HepG2 (cell line): ENCODE measurements around the gene MARCHF6. TPM values are rescaled to one million over a fixed set of nuclear protein-coding genes. Genes with fewer than 3 reads are reported as not detected.

Experiments used
- HNRNPUL1 ChIP-seq: fragments of 200-400 bp; formaldehyde crosslinking; IDR thresholded peaks from 2 replicates; pipeline ENCODE4 v1.6.1; 2017; ENCODE audit warnings: low read depth, mild to moderate bottlenecking, low read length, moderate library complexity
- HOMEZ ChIP-seq: IDR thresholded peaks from 2 replicates; pipeline ENCODE4 v1.6.1; 2016; ENCODE audit warnings: low read depth
- NCOR1 ChIP-seq: fragments of 200-600 bp; sonication (generic); IDR thresholded peaks from 2 replicates; pipeline ENCODE4 v1.7.0; 2017; ENCODE audit warnings: antibody characterized with exemption, low read length, borderline replicate concordance
- SIX4 ChIP-seq: sonication (generic); formaldehyde crosslinking; IDR thresholded peaks from 2 replicates; pipeline ENCODE4 v1.4.0; 2020; ENCODE audit warnings: missing genetic modification reagents
- ZNF556 ChIP-seq: sonication (generic); formaldehyde crosslinking; IDR thresholded peaks from 2 replicates; pipeline ENCODE4 v1.4.0; 2020; ENCODE audit warnings: mild to moderate bottlenecking, missing genetic modification reagents, borderline replicate concordance
- polyA plus RNA-seq, 8 experiments: library from polyadenylated mRNA; depleted of rRNA in 3 of 8; stranded (reverse) in 7 of 8; unstranded in 1 of 8; fragments of >200 nt; fragmentation: Illumina TruSeq in 4 of 8; extraction: Trizol in 4 of 8; gene quantifications; 2 replicates each; pipeline versions ENCODE4 v1.2.1 to v1.2.3, GENCODE V29; 2011 to 2016; ENCODE audit warnings: low read depth in 4 of 8, missing spikeins in 1 of 8, mixed read lengths in 1 of 8; ENCODE audit not compliant: insufficient read depth in 1 of 8
- total RNA-seq, 5 experiments: library from RNA; depleted of rRNA; stranded (reverse); fragments of >200 nt; fragmentation: Illumina TruSeq; extraction: Trizol; gene quantifications; 2 replicates each; pipeline ENCODE4 v1.2.3, GENCODE V29; 2016; ENCODE audit warnings: low read depth in 1 of 5
- TF ChIP-seq, protein P1 (sequence below), 2 experiments: sonication (generic) in 1 of 2; formaldehyde crosslinking in 1 of 2; IDR thresholded peaks; 2 replicates each; pipeline versions ENCODE4 v1.6.1 to v1.9.0; 2014 to 2022; ENCODE audit warnings: antibody characterized with exemption in 1 of 2, borderline replicate concordance in 1 of 2, inconsistent platforms in 1 of 2, low read depth in 1 of 2, missing genetic modification reagents in 1 of 2
- TF ChIP-seq, protein P2 (sequence below): sonication (generic); formaldehyde crosslinking; IDR thresholded peaks from 2 replicates; pipeline ENCODE4 v1.5.0; 2020; ENCODE audit warnings: missing genetic modification reagents
- TF ChIP-seq, protein P3 (sequence below): IDR thresholded peaks from 2 replicates; pipeline ENCODE4 v1.6.1; 2016; ENCODE audit warnings: missing genetic modification reagents, missing compliant biosample characterization

The MARCHF6 gene
- total and polyA plus RNA-seq, 2 of the 13 experiments (the other 11 are each of a cell fraction or from before 2014, with no cell fraction given) = 48.6 to 107 TPM

GRCh38 chr5:10400831-10401230 lies 47.3 kb downstream of the MARCHF6 start (continued):
- TF ChIP-seq, protein P1, sequence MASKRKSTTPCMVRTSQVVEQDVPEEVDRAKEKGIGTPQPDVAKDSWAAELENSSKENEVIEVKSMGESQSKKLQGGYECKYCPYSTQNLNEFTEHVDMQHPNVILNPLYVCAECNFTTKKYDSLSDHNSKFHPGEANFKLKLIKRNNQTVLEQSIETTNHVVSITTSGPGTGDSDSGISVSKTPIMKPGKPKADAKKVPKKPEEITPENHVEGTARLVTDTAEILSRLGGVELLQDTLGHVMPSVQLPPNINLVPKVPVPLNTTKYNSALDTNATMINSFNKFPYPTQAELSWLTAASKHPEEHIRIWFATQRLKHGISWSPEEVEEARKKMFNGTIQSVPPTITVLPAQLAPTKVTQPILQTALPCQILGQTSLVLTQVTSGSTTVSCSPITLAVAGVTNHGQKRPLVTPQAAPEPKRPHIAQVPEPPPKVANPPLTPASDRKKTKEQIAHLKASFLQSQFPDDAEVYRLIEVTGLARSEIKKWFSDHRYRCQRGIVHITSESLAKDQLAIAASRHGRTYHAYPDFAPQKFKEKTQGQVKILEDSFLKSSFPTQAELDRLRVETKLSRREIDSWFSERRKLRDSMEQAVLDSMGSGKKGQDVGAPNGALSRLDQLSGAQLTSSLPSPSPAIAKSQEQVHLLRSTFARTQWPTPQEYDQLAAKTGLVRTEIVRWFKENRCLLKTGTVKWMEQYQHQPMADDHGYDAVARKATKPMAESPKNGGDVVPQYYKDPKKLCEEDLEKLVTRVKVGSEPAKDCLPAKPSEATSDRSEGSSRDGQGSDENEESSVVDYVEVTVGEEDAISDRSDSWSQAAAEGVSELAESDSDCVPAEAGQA (IDR thresholded peaks at IDR 0.05; ENCODE audit: low read depth) = no peak
- TF ChIP-seq, protein P1 (CRISPR knock-in tag; IDR thresholded peaks at IDR 0.05; ENCODE audit: borderline replicate concordance) = no peak
- TF ChIP-seq ZNF556 (no peak), HNRNPUL1 (no peak), NCOR1 (no peak), SIX4 (CRISPR knock-in tag) (no peak), HOMEZ (no peak)
- TF ChIP-seq, protein P2, sequence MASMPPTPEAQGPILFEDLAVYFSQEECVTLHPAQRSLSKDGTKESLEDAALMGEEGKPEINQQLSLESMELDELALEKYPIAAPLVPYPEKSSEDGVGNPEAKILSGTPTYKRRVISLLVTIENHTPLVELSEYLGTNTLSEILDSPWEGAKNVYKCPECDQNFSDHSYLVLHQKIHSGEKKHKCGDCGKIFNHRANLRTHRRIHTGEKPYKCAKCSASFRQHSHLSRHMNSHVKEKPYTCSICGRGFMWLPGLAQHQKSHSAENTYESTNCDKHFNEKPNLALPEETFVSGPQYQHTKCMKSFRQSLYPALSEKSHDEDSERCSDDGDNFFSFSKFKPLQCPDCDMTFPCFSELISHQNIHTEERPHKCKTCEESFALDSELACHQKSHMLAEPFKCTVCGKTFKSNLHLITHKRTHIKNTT (CRISPR knock-in tag) = no peak
- TF ChIP-seq, protein P3, sequence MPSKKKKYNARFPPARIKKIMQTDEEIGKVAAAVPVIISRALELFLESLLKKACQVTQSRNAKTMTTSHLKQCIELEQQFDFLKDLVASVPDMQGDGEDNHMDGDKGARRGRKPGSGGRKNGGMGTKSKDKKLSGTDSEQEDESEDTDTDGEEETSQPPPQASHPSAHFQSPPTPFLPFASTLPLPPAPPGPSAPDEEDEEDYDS (CRISPR knock-in tag) = no peak
